Measurements from ENCODE around the gene ZNF70.

Gene ZNF70

DNA sequence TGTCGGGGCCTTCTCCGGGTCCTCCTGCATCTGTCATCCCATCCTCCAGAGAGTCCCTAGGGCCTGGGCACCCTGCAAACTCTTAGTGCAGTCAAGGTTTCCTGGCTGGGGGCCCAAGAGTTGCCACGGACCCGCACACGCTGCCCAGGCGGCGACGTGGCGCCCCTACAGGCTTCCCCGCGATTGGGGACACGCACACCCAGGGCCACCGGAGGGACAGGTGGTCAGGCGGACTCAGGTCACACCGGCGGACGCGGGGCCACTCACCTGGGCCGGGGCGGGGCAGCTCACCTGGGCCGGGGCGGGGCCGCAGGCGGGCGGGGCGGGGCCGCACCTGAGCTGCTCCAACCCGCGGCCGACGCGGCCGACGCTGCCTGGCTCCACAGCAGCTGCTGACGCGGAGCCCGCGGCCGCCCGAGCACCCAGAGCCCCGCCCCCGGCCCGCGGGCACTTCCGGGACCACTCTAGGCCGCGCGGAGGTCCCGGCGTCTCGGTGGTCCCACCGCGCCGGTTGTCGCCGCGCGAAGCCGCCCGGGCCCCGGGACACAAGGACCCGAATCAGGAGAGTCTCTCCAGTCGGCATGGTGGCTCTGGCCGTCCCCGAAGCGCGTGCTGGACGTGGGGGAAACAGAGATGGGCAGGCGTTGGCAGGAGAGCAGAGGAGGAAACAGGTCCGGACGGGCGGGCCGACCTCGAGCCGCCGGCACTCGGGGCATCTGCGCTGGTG, at the start of gene ZNF70:
TSS of gene ZNF70 (minus strand) at position 399 of the 727 bp plus-strand sequence. CDS start 5,972 bp downstream, outside the sequence.
- DNase-seq (ENCODE audit: low read depth in 3 of 3) = peak; percentile 59 to 76 (median 60)

DNA sequence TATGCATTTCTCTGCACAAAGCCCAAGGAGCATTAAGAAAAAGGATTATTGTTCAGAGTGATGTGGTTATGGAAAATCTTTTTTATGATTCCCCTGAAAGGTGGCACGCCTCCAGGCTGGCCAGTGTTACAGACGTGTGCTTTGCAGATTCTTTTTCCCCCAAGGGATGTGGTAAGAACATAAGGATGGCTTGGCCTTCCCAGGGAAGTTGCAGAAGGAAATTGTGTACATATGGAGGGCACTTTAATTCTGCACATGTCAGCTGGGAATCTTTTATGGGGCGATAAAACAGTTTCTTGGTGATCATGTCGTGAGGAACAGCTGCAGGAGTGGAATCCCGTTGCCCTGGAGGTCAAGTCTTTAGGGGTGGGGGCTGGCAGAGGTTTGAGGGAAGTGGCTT, 45.5 kb upstream of the ZNF70 start:
- no peak for DNase-seq (ENCODE audit: low read depth in 3 of 3)

DNA sequence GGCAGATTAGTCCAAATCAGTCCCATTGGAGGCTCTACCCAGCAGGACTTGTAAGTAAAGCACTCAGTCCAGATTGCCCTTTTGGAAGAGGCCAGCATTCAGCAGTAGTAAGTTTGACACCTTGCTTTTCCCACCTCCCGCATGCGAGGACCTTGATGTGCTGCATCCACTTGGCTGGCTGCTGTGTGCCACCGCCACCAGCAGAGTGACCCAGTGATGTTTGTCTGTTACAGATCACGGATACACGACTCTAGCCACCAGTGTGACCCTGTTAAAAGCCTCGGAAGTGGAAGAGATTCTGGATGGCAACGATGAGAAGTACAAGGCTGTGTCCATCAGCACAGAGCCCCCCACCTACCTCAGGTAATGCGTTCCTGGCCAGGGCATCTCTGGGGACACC, 42.4 kb upstream of the ZNF70 start:
- DNase-seq (ENCODE audit: low read depth in 3 of 3) = no peak

GRCh38 chr22:23791738-23792645, 41.1 kb upstream of the ZNF70 start:
- no peak for DNase-seq (ENCODE audit: low read depth in 3 of 3)

DNA sequence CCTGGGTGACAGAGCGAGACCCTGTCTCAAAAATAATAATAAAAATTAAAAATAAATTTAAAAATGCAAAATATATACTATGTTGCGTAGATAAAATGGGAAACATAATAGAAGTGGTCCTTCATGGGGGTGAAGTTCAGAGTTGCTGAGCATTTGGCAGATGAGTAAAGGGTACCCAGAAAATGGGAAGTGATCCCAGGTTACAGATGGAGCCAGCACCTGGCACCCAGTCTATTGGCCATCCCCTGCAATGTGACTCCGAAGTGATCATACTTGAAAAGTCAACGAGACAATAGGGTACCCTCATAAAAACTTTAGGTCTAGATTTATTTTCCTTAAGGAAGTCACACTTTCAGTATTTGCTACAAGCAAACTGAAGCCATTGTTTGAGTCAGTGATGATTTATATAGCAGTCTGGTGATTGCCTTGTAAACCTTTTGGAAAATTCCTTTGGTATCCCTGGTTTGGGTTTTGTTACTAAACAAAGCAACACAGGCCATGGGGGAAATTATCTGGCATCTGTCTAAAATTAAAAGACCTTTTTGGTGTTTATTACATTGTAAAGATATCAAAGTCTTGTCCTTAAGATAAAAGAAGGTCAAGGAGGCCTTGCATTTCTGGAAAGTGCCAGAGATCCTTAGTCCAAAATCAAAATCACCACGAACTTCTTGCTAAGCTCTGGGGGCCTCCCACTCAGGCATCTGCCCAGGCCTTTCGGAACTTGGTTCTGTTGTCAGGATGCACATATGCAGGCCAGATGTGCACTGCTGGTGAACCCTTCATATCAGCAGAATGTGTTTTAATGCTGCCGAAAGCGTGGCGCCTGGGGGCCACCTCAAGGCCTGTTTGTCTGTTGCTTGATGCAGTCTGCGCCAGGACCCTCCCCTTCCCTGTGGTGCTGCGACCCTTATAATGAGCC, 40.2 kb upstream of the ZNF70 start:
- no peak for DNase-seq (ENCODE audit: low read depth in 3 of 3)

- DNase-seq (ENCODE audit: low read depth in 3 of 3) = no peak
These were observed 38.7 kb upstream of the ZNF70 start for GRCh38 chr22:23789638-23790037.

DNA sequence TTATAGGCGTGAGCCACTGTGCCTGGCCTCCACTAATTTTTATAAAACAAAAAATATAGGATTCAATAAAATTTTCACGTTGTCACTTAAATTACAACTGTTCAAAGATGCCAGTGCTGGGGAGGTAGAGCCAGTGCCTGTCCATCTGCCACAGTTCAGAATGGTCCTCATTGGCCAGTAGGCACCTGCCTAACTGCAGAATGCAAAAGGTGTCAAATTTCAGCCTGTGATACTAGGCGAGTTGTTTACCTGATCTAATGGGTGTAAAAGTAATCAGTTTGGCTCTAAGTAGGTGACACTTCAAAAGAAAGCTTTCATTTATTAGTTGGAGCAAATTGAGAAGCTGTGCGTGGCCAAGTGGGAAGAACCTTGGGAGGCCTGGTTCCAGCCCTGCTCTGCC, 38.2 kb upstream of the ZNF70 start:
- DNase-seq (ENCODE audit: low read depth in 3 of 3) = no peak

GRCh38 chr22:23787910-23788309, 37.0 kb upstream of the ZNF70 start:
- DNase-seq (ENCODE audit: low read depth in 3 of 3) = no peak

GRCh38 chr22:23787600-23787896, 36.6 kb upstream of the ZNF70 start:
- DNase-seq (ENCODE audit: low read depth in 3 of 3) = no peak

GRCh38 chr22:23786752-23787599, 36.1 kb upstream of the ZNF70 start, which contains the start of gene SMARCB1:
SMARCB1 (plus strand) TSS chr22:23786966; CDS start chr22:23787170, 204 bp downstream.
- DNase-seq (ENCODE audit: low read depth in 3 of 3) = peak; percentile 77 to 88 (median 80)

DNA sequence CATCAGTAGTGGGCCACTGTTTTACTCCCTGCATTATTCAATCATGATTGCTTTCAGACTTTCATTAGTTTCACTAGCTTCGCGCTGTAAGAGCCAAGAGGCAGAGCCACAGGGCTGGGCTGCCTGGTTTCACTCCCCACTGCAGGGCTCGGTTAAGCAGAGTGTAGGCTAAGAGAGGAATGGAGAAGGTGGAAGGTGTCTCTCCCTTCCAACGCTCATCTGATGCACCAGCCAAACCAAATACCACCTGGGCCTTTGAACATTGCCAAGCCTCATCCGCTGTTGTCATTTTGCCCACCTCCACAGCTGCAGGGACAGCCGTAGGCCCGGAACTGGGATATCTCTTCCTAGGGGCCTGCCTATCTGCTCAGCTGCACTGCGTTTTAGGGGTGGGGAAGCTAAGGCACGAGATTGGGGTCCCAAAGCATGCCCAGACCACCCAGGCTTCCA, 35.4 kb upstream of the ZNF70 start:
- no peak for DNase-seq (ENCODE audit: low read depth in 3 of 3)

- DNase-seq (ENCODE audit: low read depth in 3 of 3) = no peak
These were observed 33.4 kb upstream of the ZNF70 start for GRCh38 chr22:23784215-23784732.

GRCh38 chr22:23783265-23784150, 32.6 kb upstream of the ZNF70 start:
- no peak for DNase-seq (ENCODE audit: low read depth in 3 of 3)

DNA sequence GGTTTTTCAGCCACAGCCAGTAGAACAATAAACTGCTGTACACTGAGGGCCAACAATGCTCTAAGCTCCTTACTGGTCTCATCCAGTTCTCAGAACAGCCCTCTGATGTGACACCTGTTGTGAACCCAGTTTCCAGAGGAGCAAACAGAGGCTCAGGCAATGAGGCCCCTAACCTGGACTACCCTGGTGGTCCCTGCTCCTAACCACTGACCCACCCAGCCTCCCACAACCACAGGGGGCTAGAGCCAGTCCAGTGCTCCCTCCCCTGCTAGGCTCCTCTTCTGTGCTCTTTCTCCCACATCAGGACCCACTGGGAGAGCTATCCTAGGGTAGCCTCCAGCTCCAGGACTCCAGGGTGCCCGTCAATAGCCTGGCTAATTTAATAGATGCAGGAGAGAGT, 31.8 kb upstream of the ZNF70 start:
- DNase-seq (ENCODE audit: low read depth in 3 of 3) = no peak

GRCh38 chr22:23782252-23782651, 31.3 kb upstream of the ZNF70 start:
- no peak for DNase-seq (ENCODE audit: low read depth in 3 of 3)

GRCh38 chr22:23781511-23782183, 30.7 kb upstream of the ZNF70 start:
- DNase-seq (ENCODE audit: low read depth in 3 of 3) = no peak

DNA sequence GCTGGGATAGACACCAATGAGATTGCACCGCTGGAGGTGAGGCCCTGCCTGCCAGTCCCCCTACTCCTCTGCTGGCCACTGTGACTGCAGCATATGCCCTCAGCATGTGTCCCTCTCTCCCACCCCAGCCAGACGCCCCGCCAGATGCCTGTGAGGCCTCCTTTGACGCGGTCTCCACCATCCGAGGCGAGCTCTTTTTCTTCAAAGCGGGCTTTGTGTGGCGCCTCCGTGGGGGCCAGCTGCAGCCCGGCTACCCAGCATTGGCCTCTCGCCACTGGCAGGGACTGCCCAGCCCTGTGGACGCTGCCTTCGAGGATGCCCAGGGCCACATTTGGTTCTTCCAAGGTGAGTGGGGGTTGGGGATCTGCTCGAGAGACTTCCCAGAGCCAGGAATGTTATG, 30.2 kb upstream of the ZNF70 start:
- DNase-seq (ENCODE audit: low read depth in 3 of 3) = no peak

- no peak for DNase-seq (ENCODE audit: low read depth in 3 of 3)
These were observed 29.3 kb upstream of the ZNF70 start for GRCh38 chr22:23780146-23780748.

- DNase-seq (ENCODE audit: low read depth in 3 of 3) = no peak
These were observed 28.8 kb upstream of the ZNF70 start for GRCh38 chr22:23779731-23780130.
